D721Med (cell line): Measurements from ENCODE around the gene GOLGA6L25.
"Not testable (repeated sequence)": the region's sequence is repeated elsewhere in the genome, so short reads cannot be mapped to it uniquely, and the experiment has no call there.

ENCODE experiments used
- DNase-seq: peaks from one replicate; pipeline ENCODE4 v3.0.0; 2011; ENCODE audit warnings: low spot score; ENCODE audit not compliant: insufficient read length
- FAIRE-seq: peaks from 2 replicates; lab custom pipeline; 2011; peaks lifted over from hg19 to GRCh38; lab: Jason Lieb, UNC

Gene GOLGA6L25, protein sequence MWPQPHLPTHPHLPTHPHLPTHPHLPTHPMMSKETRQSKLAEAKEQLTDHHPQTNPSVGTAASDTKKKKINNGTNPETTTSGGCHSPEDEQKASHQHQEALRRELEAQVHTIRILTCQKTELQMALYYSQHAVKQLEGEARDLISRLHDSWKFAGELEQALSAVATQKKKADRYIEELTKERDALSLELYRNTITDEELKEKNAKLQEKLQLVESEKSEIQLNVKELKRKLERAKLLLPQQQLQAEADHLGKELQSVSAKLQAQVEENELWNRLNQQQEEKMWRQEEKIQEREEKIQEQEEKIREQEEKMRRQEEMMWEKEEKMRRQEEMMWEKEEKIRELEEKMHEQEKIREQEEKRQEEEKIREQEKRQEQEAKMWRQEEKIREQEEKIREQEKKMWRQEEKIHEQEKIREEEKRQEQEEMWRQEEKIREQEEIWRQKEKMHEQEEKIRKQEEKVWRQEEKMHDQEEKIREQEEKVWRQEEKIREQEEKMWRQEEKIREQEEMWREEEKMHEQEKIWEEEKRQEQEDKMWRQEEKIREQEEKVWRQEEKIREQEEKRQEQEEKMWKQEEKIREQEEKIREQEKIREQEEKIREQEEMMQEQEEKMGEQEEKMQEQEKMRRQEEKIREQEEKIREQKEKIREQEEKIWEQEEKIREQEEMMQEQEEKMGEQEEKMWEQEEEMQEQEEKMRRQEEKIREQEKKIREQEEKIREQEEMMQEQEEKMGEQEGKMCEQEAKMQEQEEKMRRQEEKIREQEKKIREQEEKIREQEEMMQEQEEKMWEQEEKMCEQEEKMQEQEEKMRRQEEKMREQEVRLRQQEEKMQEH

DNA sequence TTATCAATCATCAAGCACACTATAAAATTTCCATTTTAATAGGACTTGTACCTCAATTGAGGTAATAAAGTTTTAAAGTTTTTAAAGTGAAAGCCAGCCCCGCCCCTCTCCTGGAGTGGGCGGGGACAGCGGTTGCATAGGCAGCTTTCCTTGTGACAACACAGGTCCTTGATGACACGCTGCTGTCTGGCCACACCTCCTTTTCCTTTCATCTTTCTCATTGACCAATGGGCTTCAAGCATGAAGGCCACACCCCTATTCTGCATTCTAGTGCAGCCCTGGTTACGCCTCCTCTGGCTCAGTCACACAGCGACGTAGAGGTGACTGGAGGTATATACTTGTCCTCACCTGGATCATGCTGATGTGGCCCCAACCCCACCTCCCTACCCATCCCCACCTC, at the start of gene GOLGA6L25:
Gene GOLGA6L25, plus strand, starts transcription at position 301 of the 400 bp plus-strand sequence. Its CDS starts 61 bp downstream, at position 362.
- DNase-seq, FAIRE-seq: not testable (repeated sequence)

DNA sequence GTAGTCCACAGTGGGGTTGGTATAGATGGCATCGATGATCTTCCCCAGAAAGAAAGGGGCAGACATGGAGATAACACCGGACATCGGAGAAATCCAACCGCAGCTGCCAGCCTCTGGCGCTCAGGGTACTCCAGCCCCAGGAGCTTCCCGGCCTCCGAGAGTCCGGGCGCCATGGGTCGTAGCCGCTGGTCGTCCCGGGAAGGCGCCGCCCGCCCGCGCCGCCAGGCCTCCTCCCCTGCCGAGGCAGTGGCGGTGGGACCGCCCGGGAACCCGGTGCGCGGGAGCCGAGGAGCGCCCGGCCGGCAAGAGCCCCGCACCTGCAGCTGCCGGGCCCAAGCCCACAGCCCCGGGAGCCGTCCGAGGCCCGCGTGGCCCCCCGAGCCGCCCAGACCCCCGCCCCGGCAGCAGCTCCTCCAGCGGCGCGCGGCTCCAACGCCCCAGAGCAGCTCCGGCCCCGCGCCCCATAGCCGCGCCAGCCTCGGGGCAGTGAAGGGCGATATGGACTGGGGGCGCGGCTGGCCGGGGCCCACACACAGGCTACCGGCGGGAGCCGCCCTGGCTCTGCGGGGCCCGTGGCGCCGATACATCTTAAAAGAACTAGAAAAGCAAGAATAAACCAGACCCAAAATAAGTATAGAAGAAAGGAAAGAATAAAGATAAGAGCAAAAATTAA, 45.0 kb upstream of the GOLGA6L25 start:
- not testable (repeated sequence) for DNase-seq, FAIRE-seq

GRCh38 chr15:28514128-28514527, 39.2 kb upstream of the GOLGA6L25 start:
- DNase-seq, FAIRE-seq: not testable (repeated sequence)

DNA sequence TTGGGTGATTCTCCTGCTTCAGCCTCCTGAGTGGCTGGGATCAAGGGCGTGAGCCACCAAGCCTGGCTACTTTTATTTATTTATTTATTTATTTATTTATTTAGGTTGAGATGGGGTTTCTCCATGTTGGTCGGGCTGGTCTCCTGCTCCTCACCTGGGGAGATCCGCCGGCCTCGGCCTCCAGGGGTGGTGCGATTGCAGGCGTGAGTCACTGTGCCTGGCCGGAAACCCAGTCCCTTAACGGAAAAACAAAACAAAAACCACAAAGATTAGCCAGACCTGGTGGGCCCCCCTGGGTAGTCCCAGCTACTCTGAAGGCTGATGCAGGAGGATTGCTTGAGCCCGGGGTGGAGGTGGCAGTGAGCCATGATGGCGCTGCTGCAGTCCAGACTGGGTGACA, 38.2 kb upstream of the GOLGA6L25 start:
- FAIRE-seq, DNase-seq: not testable (repeated sequence)

DNA sequence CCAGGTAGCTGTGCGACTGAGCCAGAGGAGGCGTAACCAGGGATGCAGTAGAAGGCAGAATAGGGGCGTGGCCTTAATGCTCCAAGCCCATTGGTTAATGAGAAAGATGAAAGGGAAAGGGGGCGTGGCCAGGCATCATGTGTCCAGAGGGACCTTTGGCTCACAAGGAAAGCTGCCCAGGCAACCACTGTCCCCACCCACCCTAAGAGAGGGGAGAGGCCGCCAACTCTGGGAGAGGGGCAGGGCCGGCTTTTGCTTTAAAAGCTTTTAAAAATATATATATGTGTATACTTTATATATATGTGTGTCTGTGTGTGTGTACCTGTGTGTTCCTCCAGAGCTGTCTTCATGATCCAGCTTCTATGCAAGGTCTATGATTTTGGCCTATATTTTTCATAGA, 20.4 kb upstream of the GOLGA6L25 start, which contains the start of gene GOLGA8G:
Gene GOLGA8G, minus strand, starts transcription at position 18 of the 400 bp plus-strand sequence. CDS start 62 bp downstream, outside the sequence.
- FAIRE-seq, DNase-seq: not testable (repeated sequence)

DNA sequence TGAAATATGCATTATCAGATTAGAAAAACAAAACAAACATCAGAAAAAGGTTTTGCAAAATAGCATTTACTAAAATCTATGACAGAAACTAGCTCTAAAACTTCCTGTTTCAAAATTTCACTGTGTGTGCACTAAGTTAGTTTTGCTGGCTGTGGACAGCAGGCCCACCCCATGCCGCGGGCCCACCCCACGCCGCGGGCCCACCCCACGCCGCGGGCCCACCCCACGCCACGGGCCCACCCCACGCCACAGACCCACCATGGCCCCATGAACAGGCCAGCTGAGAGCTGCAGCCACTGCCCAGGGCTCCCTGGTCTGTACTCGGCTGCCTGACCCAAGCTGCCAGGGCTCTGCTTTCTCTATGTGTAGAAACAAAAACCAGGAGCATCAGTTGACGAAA, 20.0 kb downstream of the GOLGA6L25 start:
- DNase-seq, FAIRE-seq: not testable (repeated sequence)

- not testable (repeated sequence) for DNase-seq, FAIRE-seq
Measured at GRCh38 chr15:28588977-28589606, 35.7 kb downstream of the GOLGA6L25 start.

DNA sequence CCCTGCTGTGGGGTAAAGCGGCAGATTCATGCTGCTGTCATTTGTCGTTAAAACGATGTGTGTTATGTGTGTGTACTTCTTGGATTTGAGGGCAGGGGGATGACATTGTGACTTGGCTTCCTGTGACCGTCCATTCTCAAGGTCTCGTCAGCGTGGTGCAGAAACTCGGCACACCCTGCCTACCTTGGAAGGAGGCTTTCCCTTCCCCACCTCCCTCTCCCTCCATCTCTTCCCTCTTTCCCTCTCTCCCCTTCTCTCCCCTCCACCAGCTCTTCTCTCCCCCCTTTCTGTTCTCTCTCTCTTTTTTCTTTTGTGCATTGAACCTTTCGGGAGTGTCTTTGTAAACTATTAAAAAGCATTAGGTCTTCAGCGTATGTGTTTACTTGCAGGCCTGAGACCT, 36.4 kb downstream of the GOLGA6L25 start:
- not testable (repeated sequence) for DNase-seq, FAIRE-seq

GRCh38 chr15:28592395-28592794, 39.0 kb downstream of the GOLGA6L25 start:
- not testable (repeated sequence) for FAIRE-seq, DNase-seq

- not testable (repeated sequence) for FAIRE-seq, DNase-seq
Measured at GRCh38 chr15:28593424-28594129, 40.2 kb downstream of the GOLGA6L25 start.

GRCh38 chr15:28597471-28597870, 44.1 kb downstream of the GOLGA6L25 start:
- not testable (repeated sequence) for FAIRE-seq

GRCh38 chr15:28598209-28598608, 44.8 kb downstream of the GOLGA6L25 start:
- DNase-seq, FAIRE-seq: not testable (repeated sequence)

More at GRCh38 chr15:28597471-28597870, 44.1 kb downstream of the GOLGA6L25 start:
- not testable (repeated sequence) for DNase-seq

DNA sequence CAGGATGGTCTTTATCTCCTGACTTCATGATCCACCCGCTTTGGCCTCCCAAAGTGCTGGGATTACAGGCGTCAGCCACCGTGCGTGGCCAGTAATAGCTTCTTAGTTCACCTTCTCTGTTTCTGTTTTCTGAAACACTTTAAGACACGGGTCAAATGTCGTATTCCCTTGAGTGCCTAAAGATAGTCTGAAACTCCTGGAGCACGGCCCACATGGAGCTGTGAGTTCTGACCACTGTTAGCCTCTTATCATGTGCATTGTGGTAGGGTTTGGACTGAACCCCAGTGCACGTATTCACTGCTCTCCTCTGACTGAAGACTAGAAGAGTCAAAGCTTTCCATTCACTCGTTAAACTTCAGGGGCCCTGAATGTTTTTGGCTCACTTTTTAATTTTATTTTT, 48.8 kb downstream of the GOLGA6L25 start:
- FAIRE-seq, DNase-seq: not testable (repeated sequence)
